SK-N-MC (cell line): ENCODE results near the gene CGNL1.

ENCODE experiments used
- DNase-seq: peaks from one replicate; pipeline ENCODE4 v3.0.0-alpha.2; 2011; ENCODE audit warnings: low read depth, low spot score
- H3K27ac ChIP-seq: fragments of 200-600 bp; sonication (generic); 2 replicates; pipeline ENCODE4 v1.5.1; 2016; ENCODE audit warnings: mixed run types
- H3K36me3 ChIP-seq: fragments of 200-600 bp; sonication (generic); 2 replicates; pipeline ENCODE4 v1.6.1; 2017; ENCODE audit warnings: antibody characterized with exemption, low read length, mixed read lengths; ENCODE audit not compliant: insufficient read depth
- H3K4me3 ChIP-seq: fragments of 200-600 bp; sonication (generic); 2 replicates; pipeline ENCODE4 v1.5.1; 2016
- H3K9ac ChIP-seq: fragments of 200-600 bp; sonication (generic); 2 replicates; pipeline ENCODE4 v1.8.0; 2017; ENCODE audit warnings: mixed run types, mixed read lengths; ENCODE audit not compliant: insufficient read length
- H3K9me3 ChIP-seq: fragments of 200-600 bp; sonication (generic); 2 replicates; pipeline ENCODE4 v1.6.1; 2017; ENCODE audit warnings: low read depth, mild to moderate bottlenecking, antibody characterized with exemption, low read length, moderate library complexity, mixed read lengths
- EZH2 ChIP-seq: fragments of 200-600 bp; sonication (generic); IDR thresholded peaks from one replicate; pipeline ENCODE4 v1.6.1; 2017; ENCODE audit warnings: antibody characterized with exemption
- FOXP2 ChIP-seq: optimal IDR thresholded peaks from 2 replicates; pipeline ENCODE3; 2011; ENCODE audit warnings: mild to moderate bottlenecking, moderate library complexity; ENCODE audit not compliant: insufficient read depth; ENCODE audit errors: extremely low read length, control extremely low read depth
- POLR2AphosphoS5 ChIP-seq: IDR thresholded peaks from 2 replicates; pipeline ENCODE4 v1.6.1; 2012; ENCODE audit warnings: mild to moderate bottlenecking, low read depth, low read length, borderline replicate concordance

Gene CGNL1

GRCh38 chr15:57575363-57575762 is 199.1 kb downstream of the CGNL1 start:
- Histone ChIP-seq H3K4me3 (no peak overlapping the region), H3K9ac (no peak overlapping the region), H3K27ac (no peak overlapping the region), H3K9me3 (no peaks in the 10 kb centered on the region), H3K36me3 (no peaks in the 10 kb centered on the region)
- DNase-seq, result no peak
- TF ChIP-seq EZH2 (no peak), FOXP2 (no peak), POLR2AphosphoS5 (no peak)

GRCh38 chr15:57578288-57578900 is 202.1 kb downstream of the CGNL1 start:
- TF ChIP-seq EZH2 (no peak), POLR2AphosphoS5 (no peak)
- H3K4me3 ChIP-seq, result no peak overlapping the region
- no peak for DNase-seq
- no peaks in the 10 kb centered on the region for H3K36me3 ChIP-seq
- no peaks in the 10 kb centered on the region for H3K9me3 ChIP-seq
- H3K9ac ChIP-seq, result no peak overlapping the region
- H3K27ac ChIP-seq, result no peak overlapping the region

DNA sequence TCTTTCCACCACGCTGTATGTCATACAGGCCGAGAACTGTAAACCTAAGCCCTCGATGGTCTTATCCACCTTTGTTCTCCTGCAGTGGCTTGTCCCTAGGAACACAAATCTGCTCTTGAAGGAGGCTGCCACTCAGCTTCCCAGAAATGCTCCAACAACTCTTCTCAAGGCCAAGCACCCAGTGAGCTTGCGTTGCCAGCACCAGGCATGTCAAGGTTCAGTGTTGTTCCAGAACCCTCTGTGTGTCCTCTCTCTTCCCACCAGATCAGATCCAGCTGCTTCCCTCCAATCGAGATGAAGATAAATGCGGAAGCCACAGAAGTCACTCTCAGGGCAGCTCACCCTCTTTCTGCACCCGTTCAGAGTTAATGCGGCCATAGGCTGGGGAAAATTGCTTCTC is 204.1 kb downstream of the CGNL1 start:
- Histone ChIP-seq H3K36me3 (no peaks in the 10 kb centered on the region), H3K4me3 (no peak overlapping the region), H3K9ac (no peak overlapping the region), H3K9me3 (no peaks in the 10 kb centered on the region), H3K27ac (no peak overlapping the region)
- DNase-seq, result no peak
- TF ChIP-seq EZH2 (no peak), POLR2AphosphoS5 (no peak)

GRCh38 chr15:57580866-57581265 is 204.6 kb downstream of the CGNL1 start:
- Histone ChIP-seq H3K9me3 (no peaks in the 10 kb centered on the region), H3K4me3 (no peak overlapping the region), H3K36me3 (no peaks in the 10 kb centered on the region), H3K9ac (no peak overlapping the region), H3K27ac (no peak overlapping the region)
- DNase-seq, result no peak
- TF ChIP-seq FOXP2 (no peak), POLR2AphosphoS5 (no peak), EZH2 (no peak)

DNA sequence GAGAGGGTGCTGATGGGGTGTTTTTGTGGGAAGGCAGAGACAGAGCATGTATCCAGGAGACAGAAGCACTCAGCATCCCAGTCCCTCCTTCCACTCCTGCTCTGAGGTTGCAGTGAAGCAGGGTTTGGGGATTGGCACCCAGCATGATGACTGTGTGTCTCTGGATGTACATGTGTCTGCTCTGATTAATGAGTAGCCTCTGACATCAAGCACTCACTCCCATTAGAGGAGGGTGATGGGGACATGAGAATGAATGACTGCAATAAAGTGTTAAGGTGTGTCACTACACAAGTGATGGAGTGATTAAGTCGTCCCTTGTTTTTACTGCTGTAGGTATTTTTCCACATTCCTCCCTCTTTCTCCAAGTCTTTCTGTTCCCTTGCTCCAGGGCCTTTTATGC is 205.8 kb downstream of the CGNL1 start:
- Histone ChIP-seq H3K27ac (no peak overlapping the region), H3K4me3 (no peak overlapping the region), H3K9me3 (no peaks in the 10 kb centered on the region), H3K36me3 (no peaks in the 10 kb centered on the region), H3K9ac (no peak overlapping the region)
- TF ChIP-seq FOXP2, result no peak
- no peak for TF ChIP-seq EZH2
- no peak for TF ChIP-seq POLR2AphosphoS5
- no peak for DNase-seq

DNA sequence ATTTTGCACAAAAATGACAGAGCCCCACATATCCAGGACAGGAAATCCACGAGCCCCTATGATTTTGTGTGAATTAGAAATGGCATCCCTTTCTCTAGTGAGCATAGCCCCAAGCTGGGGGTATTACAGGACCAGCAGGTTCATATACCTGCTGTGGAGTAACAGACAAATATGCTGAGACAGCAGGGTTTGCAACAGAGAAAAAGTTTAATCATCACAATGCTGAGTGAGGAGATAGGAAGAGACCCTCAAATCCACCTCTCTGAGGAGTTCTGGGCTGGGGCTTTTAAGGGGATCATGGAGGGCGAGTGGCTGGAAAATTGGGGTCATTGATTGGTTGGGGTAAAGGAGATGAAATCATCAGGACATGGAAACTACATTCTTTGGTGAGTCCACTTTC is 207.0 kb downstream of the CGNL1 start:
- DNase-seq, result no peak
- Histone ChIP-seq H3K36me3 (no peaks in the 10 kb centered on the region), H3K4me3 (no peak overlapping the region), H3K9me3 (no peaks in the 10 kb centered on the region), H3K27ac (no peak overlapping the region), H3K9ac (no peak overlapping the region)
- TF ChIP-seq EZH2, result no peak
- no peak for TF ChIP-seq FOXP2
- no peak for TF ChIP-seq POLR2AphosphoS5

- no peaks in the 10 kb centered on the region for H3K9me3 ChIP-seq
- no peaks in the 10 kb centered on the region for H3K36me3 ChIP-seq
- H3K9ac ChIP-seq, result no peak overlapping the region
- TF ChIP-seq EZH2 (no peak), POLR2AphosphoS5 (no peak), FOXP2 (no peak)
- DNase-seq, result no peak
- H3K27ac ChIP-seq, result no peak overlapping the region
- H3K4me3 ChIP-seq, result no peak overlapping the region
Observed at GRCh38 chr15:57583720-57584119, 207.4 kb downstream of the CGNL1 start.

DNA sequence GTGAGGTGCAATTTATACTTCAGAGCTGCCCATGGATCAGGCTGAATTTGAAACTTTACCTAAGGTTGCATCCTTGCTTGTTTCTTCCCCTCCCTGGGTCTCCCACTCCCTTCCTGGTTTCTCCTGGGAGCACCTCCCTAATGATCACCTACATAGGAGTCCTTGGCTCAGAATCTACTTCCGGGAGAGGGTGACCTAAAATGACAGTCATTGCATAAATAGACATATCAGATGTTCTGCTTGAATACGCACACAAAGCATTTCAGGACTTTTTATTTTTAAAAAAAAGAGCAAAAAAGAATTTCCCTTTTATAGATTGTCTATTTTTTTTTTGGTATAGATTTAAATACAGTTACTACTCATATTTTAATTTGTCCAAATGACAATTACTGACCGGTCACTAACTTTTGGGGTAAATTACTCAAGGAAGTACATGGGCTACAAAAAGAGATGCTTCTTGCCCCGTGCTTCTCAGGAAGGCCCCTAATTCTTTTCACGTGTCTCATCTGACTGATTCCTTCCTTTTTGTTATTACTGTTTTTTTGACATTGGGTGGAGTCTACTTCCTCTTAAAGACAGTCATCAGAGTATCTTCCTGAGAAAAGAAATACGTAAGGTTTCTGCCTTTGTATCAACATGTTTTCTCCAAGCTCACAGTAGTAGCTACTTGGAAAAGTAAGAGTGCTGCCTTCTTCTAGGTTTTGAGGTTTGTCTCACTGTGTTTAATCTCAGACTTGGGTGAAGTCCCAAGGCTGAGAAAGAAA is 210.5 kb downstream of the CGNL1 start:
- H3K36me3 ChIP-seq, result no peaks in the 10 kb centered on the region
- H3K9ac ChIP-seq, result no peak overlapping the region
- TF ChIP-seq EZH2, result no peak
- TF ChIP-seq FOXP2, result no peak
- TF ChIP-seq POLR2AphosphoS5, result no peak
- no peak for DNase-seq
- H3K27ac ChIP-seq, result no peak overlapping the region
- H3K4me3 ChIP-seq, result no peak overlapping the region
- no peaks in the 10 kb centered on the region for H3K9me3 ChIP-seq

DNA sequence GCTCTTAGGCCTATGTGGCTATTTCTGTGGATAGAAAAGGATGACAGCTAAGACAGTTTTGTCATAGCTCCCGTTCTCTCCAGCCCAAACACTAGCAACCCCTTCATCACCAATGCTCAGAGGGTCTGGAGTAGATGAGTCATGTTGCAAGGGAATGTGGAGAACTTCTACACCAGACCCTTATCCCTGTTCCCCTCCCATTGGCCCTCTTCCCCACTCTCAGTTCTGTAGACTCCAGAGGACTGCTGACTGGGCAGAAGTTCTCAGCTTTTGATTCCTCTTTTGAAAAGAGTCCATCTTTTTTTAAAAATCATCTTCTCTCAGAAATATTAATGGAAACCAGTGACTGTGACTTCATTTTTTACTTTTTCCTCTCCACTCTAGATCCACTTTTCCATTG is 213.0 kb downstream of the CGNL1 start:
- no peak overlapping the region for H3K27ac ChIP-seq
- TF ChIP-seq FOXP2, result no peak
- TF ChIP-seq POLR2AphosphoS5, result no peak
- TF ChIP-seq EZH2, result no peak
- H3K4me3 ChIP-seq, result no peak overlapping the region
- H3K9me3 ChIP-seq, result no peaks in the 10 kb centered on the region
- DNase-seq, result no peak
- H3K9ac ChIP-seq, result no peak overlapping the region
- H3K36me3 ChIP-seq, result no peaks in the 10 kb centered on the region
